RWPE1 (cell line): Measurements from ENCODE around the gene CEP104.

Experiments
- CTCF ChIA-PET: fragments of 350-600 bp; sonication (Branson Sonifier 250); formaldehyde crosslinking; extraction: SDS; loops from one replicate; lab custom pipeline; 2021; lab: Yijun Ruan, JAX
- POLR2A ChIA-PET: fragments of 400-600 bp; formaldehyde crosslinking; extraction: SDS; loops from one replicate; lab custom pipeline; 2020; ENCODE audit warnings: antibody characterized with exemption; ENCODE audit not compliant: low non-redundant PET; lab: Yijun Ruan, JAX
- DNase-seq: peaks from one replicate; pipeline ENCODE4 v3.0.0; 2012; ENCODE audit warnings: low spot score
- H3K27ac ChIP-seq: fragments of 450-650 bp; 2 replicates; pipeline ENCODE4 v1.5.1; 2017
- TF ChIP-seq, protein P1 (sequence below): fragments of 450-650 bp; conservative IDR thresholded peaks from 2 replicates; pipeline ENCODE4 v1.5.1; 2017; ENCODE audit warnings: low read depth, mild to moderate bottlenecking

CEP104 gene

GRCh38 chr1:3837685-3838084 is 19.3 kb downstream of the CEP104 start:
- CTCF ChIA-PET, result no interaction called here
- POLR2A ChIA-PET, result no interaction called here
- no peak for DNase-seq
- no peak overlapping the region for H3K27ac ChIP-seq
- TF ChIP-seq, protein P1, sequence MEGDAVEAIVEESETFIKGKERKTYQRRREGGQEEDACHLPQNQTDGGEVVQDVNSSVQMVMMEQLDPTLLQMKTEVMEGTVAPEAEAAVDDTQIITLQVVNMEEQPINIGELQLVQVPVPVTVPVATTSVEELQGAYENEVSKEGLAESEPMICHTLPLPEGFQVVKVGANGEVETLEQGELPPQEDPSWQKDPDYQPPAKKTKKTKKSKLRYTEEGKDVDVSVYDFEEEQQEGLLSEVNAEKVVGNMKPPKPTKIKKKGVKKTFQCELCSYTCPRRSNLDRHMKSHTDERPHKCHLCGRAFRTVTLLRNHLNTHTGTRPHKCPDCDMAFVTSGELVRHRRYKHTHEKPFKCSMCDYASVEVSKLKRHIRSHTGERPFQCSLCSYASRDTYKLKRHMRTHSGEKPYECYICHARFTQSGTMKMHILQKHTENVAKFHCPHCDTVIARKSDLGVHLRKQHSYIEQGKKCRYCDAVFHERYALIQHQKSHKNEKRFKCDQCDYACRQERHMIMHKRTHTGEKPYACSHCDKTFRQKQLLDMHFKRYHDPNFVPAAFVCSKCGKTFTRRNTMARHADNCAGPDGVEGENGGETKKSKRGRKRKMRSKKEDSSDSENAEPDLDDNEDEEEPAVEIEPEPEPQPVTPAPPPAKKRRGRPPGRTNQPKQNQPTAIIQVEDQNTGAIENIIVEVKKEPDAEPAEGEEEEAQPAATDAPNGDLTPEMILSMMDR, result no peak

GRCh38 chr1:3837200-3837599 is 19.8 kb downstream of the CEP104 start:
- ChIA-PET CTCF (no interaction called here), POLR2A (no interaction called here)
- H3K27ac ChIP-seq, result no peak overlapping the region
- DNase-seq, result no peak
- TF ChIP-seq, protein P1, result no peak

DNA sequence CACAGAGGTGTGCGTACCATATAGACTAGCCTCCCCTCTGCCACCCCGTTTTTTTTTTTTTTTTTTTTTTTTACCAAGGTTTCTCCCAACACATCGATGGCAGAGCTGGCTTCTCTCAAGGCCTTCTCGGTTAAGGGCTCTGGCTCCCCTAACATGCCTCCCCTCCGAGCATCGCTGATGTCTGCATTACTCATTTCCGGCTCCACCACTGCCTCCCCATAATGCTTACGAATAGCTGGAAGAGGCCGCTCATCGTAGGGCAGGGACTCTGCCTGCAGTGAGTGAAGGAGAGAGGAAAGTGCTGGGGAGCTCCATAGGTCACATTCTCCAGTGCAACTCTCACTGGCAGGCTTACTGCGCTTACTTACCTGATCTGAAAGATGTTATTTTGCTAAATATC is 20.6 kb downstream of the CEP104 start:
- H3K27ac ChIP-seq, result no peak overlapping the region
- TF ChIP-seq, protein P1, result no peak
- DNase-seq, result no peak
- CTCF ChIA-PET, result interaction anchor here (0.7 kb wide), 1 partner anchor 61 kb away, joined by 4 read pairs; no protein-coding TSS in a partner anchor
- POLR2A ChIA-PET, result no interaction called here

DNA sequence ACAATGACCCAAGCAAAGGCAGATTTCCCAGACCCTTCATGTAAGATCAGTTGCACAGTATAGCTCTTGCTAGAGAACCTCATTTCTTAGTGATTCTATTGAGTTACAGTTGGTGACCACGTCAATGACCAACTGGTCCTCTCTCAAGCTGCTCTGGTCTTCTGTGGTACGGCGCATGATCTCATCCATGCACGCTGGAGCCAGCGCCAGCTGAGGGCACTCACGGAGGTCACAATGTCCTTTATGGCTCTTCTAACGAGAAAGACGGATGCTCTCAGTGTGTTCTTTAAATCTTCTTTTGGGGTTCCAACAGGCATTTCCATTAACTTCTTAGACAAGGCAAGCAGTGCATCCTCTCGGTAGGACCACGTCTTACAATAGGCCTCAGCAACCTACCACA is 22.3 kb downstream of the CEP104 start:
- H3K27ac ChIP-seq, result no peak overlapping the region
- POLR2A ChIA-PET, result no interaction called here
- CTCF ChIA-PET, result no interaction called here
- DNase-seq, result no peak
- TF ChIP-seq, protein P1, result no peak

DNA sequence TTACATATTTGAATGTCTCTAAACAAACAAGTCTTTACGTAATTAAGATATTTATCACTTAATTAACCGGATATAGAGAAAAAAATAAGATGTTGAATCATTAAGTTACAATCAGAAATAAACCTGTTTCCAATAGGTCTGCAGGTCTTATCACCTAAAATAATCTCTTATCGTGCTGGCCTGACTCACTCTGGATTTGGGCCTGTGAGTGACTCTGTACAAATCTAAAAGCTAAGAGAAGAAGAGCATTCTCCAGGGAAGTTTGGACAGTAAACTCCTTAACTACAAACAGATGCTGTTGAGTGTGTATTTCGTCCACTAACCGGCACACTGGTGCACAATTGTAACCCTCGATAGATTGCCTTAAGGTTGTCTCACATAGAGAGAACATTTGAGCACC is 25.3 kb downstream of the CEP104 start:
- ChIA-PET CTCF (no interaction called here), POLR2A (no interaction called here)
- no peak overlapping the region for H3K27ac ChIP-seq
- DNase-seq, result no peak
- TF ChIP-seq, protein P1, result no peak

DNA sequence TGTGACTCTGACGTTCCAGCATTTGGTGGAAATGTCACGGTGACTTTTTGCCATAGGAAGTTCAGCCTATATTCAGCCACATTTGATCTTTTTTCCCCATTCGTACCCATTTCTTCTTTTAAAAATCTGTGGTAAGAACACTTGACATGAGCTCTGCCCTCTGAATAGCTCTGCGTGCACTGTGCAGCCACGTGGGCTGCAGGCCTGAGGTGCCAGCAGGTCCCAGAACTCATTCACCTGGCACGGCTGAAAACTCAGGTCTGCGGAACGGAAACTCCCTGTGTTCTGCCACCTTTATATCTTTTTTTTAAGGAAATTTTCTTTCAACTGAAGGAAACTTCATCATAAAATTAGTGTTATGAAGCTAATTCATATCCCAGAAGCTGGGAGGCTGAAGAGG is 28.6 kb downstream of the CEP104 start:
- ChIA-PET POLR2A (no interaction called here), CTCF (no interaction called here)
- no peak for DNase-seq
- TF ChIP-seq, protein P1, result no peak
- H3K27ac ChIP-seq, result no peak overlapping the region
